Left hindlimb (tissue), 1 donor: Measurements from ENCODE around the gene NFATC2.
"Not testable (repeated sequence)": the region's sequence is repeated elsewhere in the genome, so short reads cannot be mapped to it uniquely, and the experiment has no call there.

ENCODE experiments used
- DNase-seq: peaks from one replicate; pipeline ENCODE4 v3.0.0-alpha.2; 2018

The NFATC2 gene

GRCh38 chr20:51347831-51348230 lies 194.7 kb downstream of the NFATC2 start:
- no peak for DNase-seq

DNA sequence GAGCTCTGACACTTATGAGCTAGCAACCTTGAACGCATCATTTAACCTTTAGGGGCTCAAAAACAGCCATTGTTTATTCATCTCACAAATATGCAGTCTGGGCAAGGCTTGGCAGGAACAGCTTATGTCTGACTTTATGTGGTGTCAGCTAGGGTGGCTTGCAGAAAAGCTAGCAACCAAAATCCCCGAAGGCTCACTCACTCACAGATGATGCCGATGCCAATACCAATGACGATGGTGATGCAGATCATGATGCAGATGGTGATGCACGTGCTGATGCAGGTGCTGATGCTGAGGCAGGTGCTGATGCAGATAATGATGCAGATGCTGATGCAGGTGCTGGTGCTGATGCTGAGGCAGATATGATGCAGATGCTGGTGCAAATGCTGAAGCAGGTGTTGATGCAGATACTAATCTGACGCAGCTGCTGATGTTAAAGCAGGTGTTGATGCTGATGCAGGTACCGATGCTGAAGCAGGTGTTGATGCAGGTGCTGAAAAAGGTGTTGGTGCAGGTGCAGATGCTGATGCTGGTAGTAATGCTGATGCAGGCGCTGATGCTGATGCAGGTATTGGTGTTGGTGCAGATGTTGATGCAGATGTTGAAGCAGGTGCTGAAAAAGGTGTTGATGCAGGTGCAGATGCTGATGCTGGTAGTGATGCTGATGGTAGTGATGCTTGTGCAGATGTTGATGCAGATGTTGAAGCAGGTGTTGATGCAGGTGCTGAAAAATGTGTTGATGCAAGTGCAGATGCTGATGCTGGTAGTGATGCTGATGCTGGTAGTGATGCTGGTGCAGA lies 195.6 kb downstream of the NFATC2 start:
- no peak for DNase-seq

DNA sequence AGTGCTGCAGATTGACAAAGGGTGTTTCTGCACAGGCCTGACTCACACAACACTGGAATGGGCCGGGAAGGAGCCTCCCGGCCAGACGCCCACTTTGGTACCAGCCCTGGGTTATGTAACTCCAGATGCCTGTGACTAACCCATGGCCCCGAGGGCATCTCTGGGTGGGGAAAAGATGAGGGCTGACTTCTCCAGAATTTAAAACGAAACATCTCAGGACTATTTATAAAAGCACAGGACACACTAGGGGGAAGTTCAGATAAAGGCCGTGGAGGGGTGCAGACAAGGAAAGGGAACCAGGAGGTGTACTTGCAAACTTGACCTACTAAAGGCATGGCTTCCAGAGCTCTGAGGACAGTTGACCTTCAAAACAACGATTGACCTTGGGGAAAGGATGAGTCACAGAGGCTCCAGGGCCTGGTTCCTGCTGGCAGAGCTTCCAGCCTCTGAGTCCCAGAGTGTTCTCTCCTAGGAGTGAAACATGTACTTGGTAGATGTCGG lies 196.9 kb downstream of the NFATC2 start:
- DNase-seq, result no peak

DNA sequence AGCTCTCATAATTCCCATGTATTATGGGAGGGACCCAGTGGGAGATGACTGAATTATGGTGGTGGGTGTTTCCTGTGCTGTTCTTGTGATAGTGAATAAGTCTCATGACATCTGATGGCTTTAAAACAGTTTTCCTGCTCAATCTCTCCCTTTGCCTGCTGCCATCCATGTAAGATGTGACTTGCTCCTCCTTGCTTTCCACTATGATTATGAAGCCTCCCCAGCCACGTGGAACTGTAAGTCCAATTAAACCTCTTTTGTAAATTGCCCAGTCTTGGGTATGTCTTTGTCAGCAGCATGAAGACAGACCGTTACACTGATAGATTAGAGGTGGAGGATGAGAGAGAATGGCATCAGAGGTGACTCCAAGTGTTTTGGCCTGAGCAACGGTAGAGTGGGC lies 198.7 kb downstream of the NFATC2 start:
- not testable (repeated sequence) for DNase-seq

DNA sequence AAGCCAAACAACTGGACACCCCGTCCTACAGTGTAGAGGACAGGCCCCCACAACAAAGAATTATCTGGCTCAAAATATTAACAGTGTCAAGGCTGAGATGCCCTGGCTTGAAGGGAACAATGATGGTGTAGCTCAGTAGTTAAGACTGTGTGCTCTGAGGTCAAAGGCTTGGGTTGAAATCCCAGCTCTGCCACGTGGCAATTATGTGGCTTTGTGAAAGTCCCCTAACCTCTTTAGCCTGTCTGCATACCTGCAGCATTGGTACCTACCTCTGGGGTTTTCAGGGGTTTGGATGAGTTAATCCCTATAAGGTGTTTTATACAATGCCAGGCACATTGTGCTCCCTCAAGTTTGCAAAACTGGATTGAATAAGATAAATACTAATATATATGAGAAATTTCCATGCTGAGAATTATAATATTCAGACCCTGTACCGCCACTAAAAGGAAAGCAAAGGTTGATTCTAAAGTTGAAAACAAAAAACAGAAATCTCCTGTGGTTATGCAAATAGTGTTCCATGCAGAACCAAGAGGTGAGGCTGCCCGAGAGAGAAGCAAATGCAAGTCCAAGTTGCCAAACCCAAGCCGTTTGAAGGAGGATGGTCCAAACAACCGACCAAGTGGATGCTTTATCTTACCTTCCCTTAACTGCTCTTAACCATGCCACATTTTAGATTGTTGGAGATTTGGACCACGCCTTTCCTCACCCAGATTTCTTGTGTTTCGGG lies 199.8 kb downstream of the NFATC2 start:
- DNase-seq, result no peak

GRCh38 chr20:51341581-51341980 lies 200.9 kb downstream of the NFATC2 start:
- no peak for DNase-seq

- no peak for DNase-seq
These were observed 202.1 kb downstream of the NFATC2 start for GRCh38 chr20:51340451-51340840.

- no peak for DNase-seq
These were observed 202.6 kb downstream of the NFATC2 start for GRCh38 chr20:51339721-51340450.

- DNase-seq, result no peak
These were observed 203.7 kb downstream of the NFATC2 start for GRCh38 chr20:51338692-51339440.

- no peak for DNase-seq
These were observed 205.3 kb downstream of the NFATC2 start for GRCh38 chr20:51337126-51337805.
